CD1c-positive myeloid dendritic cell (primary cell): ENCODE measurements around the gene KCNE4.

Experiments
- DNase-seq: peaks from one replicate; pipeline ENCODE4 v3.0.0-alpha.2; 2016; ENCODE audit errors: extremely low spot score

Gene KCNE4, protein sequence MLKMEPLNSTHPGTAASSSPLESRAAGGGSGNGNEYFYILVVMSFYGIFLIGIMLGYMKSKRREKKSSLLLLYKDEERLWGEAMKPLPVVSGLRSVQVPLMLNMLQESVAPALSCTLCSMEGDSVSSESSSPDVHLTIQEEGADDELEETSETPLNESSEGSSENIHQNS

GRCh38 chr2:223051693-223052289, at the start of gene KCNE4:
KCNE4 (plus strand) TSS chr2:223052190; CDS start chr2:223052831, 641 bp downstream.
- DNase-seq = no peak

DNA sequence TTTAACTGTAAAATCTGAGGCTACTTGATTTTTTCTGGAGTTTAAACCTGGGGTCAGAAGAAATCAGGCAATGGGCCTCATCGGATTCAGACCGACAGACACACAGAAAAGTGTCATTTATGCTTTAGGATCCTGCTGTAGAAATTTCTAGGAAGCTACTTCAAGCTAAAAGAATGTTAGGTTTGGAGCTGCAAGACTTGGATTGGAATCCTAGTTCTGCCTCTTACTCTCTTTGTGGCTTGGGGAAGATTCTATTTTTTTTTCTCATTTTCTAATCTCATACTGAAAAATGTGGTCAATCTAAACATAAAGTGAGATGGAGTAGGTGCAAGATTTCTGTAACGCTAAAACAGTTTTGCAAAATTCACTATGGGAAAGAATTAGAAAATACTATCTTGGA, 48.8 kb upstream of the KCNE4 start:
- no peak for DNase-seq

- no peak for DNase-seq
These were observed 46.5 kb upstream of the KCNE4 start for GRCh38 chr2:223005496-223005895.

DNA sequence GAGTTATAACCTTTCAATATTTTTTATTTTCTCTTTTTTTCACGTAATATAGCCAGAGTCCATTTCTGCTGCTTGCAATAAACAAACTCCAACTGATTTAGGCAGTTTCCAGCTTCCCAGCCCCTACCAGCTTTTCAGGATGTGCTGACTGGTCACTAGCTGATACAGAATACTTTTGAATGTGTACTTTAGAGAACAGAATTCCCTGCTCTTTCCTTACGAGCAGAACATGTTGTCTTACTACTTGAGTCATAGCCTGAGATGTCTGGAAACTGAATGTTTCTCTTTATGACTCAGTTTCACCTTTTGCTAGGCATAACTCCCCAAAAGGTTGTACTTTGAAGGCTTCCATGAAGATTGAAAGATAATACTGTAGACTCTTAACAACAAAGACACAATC, 44.5 kb upstream of the KCNE4 start:
- DNase-seq = no peak

DNA sequence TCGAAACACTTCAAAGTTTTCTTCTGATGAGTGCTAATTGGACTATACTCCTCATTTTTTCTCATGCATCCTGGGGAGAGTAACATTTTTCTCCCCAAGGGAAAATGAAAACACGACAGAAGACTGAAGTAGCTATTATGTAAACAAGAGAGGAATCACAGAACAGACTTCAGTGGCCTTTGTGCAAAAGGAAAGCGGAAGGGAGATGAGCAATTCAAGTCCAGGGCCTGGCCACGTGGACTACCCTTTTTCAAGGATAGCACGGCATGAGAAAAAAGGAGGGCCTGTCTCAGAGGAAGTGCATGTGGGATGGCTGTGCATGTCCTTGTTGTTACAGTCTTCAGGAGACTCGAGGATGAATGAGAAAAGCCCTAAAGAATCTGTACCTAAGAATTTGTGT, 43.8 kb upstream of the KCNE4 start:
- no peak for DNase-seq

GRCh38 chr2:223008956-223009355, 43.0 kb upstream of the KCNE4 start:
- DNase-seq = no peak

DNA sequence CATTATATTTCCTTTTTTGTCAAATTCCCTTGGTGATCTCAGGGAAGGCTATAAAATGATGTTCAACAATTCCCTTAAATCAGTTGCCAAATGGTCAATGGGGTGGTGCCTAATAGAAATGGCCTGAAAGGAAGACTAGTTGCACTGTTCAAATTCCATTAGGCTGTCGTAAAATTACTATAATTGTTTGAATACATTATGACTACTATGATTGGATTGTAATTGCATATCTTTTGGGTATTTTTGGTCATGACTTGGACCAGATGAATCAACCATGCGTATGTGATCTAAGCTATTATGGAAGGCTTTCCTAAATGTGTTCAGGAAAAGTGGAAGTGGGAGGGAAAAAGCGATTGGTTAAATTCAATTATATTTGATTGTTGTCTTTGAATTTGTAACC, 41.3 kb upstream of the KCNE4 start:
- DNase-seq = no peak

- no peak for DNase-seq
These were observed 39.7 kb upstream of the KCNE4 start for GRCh38 chr2:223012291-223012690.

GRCh38 chr2:223019390-223019930, 32.5 kb upstream of the KCNE4 start:
- DNase-seq = no peak

- no peak for DNase-seq
These were observed 31.8 kb upstream of the KCNE4 start for GRCh38 chr2:223019987-223020717.

GRCh38 chr2:223020971-223021675, 30.9 kb upstream of the KCNE4 start:
- DNase-seq = no peak

DNA sequence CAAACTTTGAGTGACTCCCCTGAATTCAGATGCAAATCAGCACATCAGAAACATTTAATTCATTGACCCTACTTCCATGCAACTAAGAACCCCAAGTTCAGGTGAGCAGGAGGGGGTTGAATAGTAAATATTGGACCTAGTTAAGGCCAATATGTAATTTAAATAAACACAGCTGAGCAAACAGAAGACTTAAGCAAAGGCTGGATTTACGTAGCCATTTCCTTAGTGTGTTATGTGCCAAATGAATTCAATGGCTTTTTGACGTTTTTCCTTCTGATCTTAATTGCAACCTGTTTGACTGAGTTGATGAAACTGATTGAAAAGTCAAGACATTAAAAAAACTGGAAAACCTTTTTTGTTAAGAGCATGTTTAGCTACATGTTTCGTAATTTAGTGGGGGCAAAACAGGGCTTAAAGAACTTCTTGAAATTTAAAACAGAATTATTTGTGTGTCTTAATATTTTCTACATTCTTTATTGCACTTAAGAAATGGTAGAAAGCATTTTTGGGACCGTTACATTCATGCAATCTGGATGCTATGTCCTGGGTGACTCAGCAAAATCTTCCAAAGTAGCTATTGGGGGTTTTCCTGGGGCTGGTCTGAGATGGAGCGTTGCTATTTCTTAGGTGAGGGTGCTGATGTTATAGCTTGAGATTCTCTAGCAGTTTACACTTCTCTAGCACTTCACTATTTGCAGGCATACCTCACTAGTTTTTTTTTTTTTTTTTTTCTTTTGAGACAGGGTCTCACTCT, 25.5 kb upstream of the KCNE4 start:
- DNase-seq = no peak

GRCh38 chr2:223027442-223027841, 24.5 kb upstream of the KCNE4 start:
- no peak for DNase-seq

- no peak for DNase-seq
These were observed 22.7 kb upstream of the KCNE4 start for GRCh38 chr2:223029287-223029686.

DNA sequence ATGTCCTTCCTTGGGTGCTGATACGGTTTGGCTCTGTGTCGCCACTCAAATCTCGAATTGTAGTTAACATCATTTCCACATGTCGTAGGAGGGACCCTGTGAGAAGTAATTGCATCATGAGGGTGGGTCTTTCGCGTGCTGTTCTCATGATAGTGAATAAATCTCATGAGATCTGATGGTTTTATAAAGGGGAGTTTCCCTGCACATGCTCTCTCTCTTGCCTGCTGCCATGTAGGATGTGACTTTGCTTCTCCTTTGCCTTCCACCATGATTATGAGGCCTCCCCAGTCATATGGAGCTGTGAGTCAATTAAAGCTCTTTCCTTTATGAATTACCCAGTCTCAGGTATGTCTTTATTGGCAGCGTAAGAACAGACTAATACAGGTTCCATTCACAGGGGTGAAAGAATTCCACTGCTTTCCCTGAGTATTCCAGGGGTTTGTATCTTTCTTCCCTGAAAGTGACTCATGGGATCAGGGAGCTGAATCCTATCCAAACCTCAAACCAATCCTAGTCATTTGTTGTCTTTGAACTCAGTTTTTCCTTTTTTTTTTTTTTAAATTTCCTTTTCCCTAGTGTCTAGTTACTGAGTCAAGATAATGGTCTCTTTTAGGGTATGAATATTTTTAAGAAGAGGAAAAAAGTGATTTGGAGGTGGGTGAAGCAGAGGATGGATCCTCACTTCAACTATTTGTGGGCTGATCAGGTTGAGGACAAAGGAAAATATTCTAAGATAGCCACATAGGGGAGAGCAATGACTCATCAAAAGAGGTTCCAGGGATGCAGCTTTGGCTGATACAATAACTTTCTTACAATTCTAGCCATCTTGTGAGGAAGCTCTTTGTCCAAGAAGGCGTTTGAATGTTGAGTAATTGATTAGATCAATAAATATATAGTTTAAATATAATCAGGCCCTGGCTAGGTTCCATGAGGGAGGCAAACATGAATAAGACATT, 19.5 kb upstream of the KCNE4 start:
- DNase-seq = no peak

GRCh38 chr2:223034221-223034975, 17.6 kb upstream of the KCNE4 start:
- no peak for DNase-seq

- DNase-seq = no peak
These were observed 15.1 kb upstream of the KCNE4 start for GRCh38 chr2:223036790-223037444.

DNA sequence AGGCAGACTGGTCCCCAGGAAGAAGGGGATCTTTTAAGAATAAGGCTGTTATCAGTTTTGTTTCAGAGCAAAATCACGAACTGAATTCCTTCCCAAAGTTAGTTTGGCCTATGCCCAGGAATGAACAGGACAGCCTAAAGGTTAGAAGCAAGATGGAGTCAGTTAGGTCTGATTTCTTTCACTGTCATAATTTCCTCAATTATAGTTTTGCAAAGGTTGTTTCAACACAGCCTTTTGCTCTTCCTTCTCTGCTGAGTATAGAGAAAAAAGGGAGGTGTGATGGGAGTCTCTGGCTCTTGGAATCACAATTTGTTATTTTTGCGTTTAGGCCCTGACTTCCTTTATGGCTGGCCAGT, 14.6 kb upstream of the KCNE4 start:
- no peak for DNase-seq

DNA sequence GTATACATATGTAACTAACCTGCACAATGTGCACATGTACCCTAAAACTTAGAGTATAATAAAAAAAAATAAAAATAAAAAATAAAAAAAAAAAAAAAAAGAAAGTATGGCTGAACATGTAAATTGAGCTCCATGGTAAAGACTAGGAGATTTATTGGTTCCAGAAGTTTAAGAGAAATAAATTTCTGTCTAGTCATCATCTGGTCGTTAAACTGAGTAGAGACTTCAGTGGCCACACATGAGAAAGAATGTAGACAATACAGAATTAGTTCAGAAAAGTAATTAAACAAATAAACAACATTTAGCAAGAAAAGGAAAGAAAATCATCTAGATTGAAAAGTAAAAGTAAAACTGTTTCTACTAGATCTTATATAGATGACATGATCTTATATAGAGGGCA, 12.4 kb upstream of the KCNE4 start:
- no peak for DNase-seq
